WI38 (cell line): ENCODE results near the gene CAPN9.

Experiments used
- H3K4me3 ChIP-seq: 2 replicates; pipeline ENCODE4 v1.5.1; 2011; ENCODE audit warnings: low read depth, mild to moderate bottlenecking, control low read depth, low read length
- CTCF ChIP-seq: IDR thresholded peaks from 2 replicates; pipeline ENCODE4 v1.5.1; 2012; ENCODE audit warnings: low read depth, mild to moderate bottlenecking, control low read depth, low read length

CAPN9 gene

GRCh38 chr1:230808281-230808872 lies 61.2 kb downstream of the CAPN9 start:
- no peak overlapping the region for H3K4me3 ChIP-seq
- no peak for TF ChIP-seq CTCF

GRCh38 chr1:230809256-230809990 lies 62.2 kb downstream of the CAPN9 start:
- no peak overlapping the region for H3K4me3 ChIP-seq
- no peak for TF ChIP-seq CTCF

- no peak for TF ChIP-seq CTCF
These were observed 65.4 kb downstream of the CAPN9 start for GRCh38 chr1:230812568-230812967.

GRCh38 chr1:230814949-230815692 lies 67.9 kb downstream of the CAPN9 start:
- TF ChIP-seq CTCF: no peak

More at GRCh38 chr1:230812568-230812967, 65.4 kb downstream of the CAPN9 start:
- H3K4me3 ChIP-seq: no peak overlapping the region

GRCh38 chr1:230816018-230816417 lies 68.8 kb downstream of the CAPN9 start:
- H3K4me3 ChIP-seq: no peak overlapping the region
- no peak for TF ChIP-seq CTCF

More at GRCh38 chr1:230814949-230815692, 67.9 kb downstream of the CAPN9 start:
- no peak overlapping the region for H3K4me3 ChIP-seq

GRCh38 chr1:230818367-230818766 lies 71.2 kb downstream of the CAPN9 start:
- TF ChIP-seq CTCF: no peak
- H3K4me3 ChIP-seq: no peak overlapping the region

- no peak for TF ChIP-seq CTCF
- H3K4me3 ChIP-seq: no peak overlapping the region
These were observed 71.7 kb downstream of the CAPN9 start for GRCh38 chr1:230818901-230819300.
